Measurements from ENCODE around the gene ACSL3. TPM values are rescaled to one million over a fixed set of nuclear protein-coding genes. Genes with fewer than 3 reads are reported as not detected.
"Not testable (repeated sequence)": the region's sequence is repeated elsewhere in the genome, so short reads cannot be mapped to it uniquely, and the experiment has no call there.

Gene ACSL3
- total RNA-seq, 1 donor from 2014 or later: 95.8 TPM

- DNase-seq (ENCODE audit: extremely low spot score, unreplicated experiment): no peak
- no peaks in the 10 kb centered on the region for H3K36me3 Mint-ChIP-seq
- H3K9me3 Mint-ChIP-seq: no peaks in the 10 kb centered on the region
- H3K27me3 Mint-ChIP-seq: no peaks in the 10 kb centered on the region
- H3K4me3 Mint-ChIP-seq: no peak overlapping the region
- H3K4me1 Mint-ChIP-seq (ENCODE audit: unreplicated experiment): peaks cover 13% of the 10 kb centered on the region
- TF ChIP-seq CTCF (conservative IDR thresholded peaks at IDR 0.05): no peak
- no peak overlapping the region for H3K27ac Mint-ChIP-seq
Observed at GRCh38 chr2:222862909-222863544, 2.2 kb downstream of the ACSL3 start.

- Mint-ChIP-seq H3K27ac (no peak overlapping the region), H3K36me3 (no peaks in the 10 kb centered on the region), H3K4me3 (no peak overlapping the region), H3K4me1 (ENCODE audit: unreplicated experiment) (peaks cover 13% of the 10 kb centered on the region), H3K9me3 (no peaks in the 10 kb centered on the region), H3K27me3 (no peaks in the 10 kb centered on the region)
- no peak for DNase-seq (ENCODE audit: extremely low spot score, unreplicated experiment)
- no peak for TF ChIP-seq CTCF (conservative IDR thresholded peaks at IDR 0.05)
Observed at GRCh38 chr2:222864296-222864695, 3.5 kb downstream of the ACSL3 start.

DNA sequence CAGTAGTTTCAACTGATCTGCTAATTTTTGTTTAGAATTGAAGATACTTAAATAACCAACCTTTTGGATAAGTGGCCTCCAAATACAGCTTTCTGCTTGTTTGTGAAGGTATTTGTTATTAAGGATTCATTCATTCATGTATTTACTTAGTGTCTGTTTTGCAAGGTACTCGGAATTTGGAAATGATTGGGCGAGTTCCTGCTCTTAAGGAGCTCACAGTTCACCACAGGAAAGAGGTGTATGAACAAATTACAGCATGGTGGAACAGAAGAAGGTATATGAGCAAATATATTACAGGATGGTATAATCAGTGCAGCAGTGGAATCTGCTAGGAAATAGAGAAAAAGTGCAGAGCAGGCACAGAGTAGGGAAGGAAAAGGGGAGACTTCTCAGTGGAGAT lies 4.5 kb downstream of the ACSL3 start:
- H3K4me3 Mint-ChIP-seq: peak overlapping the region; percentile 2
- DNase-seq (ENCODE audit: extremely low spot score, unreplicated experiment): no peak
- H3K9me3 Mint-ChIP-seq: no peaks in the 10 kb centered on the region
- no peak overlapping the region for H3K27ac Mint-ChIP-seq
- H3K27me3 Mint-ChIP-seq: no peaks in the 10 kb centered on the region
- peaks cover 6% of the 10 kb centered on the region for H3K4me1 Mint-ChIP-seq (ENCODE audit: unreplicated experiment)
- no peak for TF ChIP-seq CTCF (conservative IDR thresholded peaks at IDR 0.05)
- no peaks in the 10 kb centered on the region for H3K36me3 Mint-ChIP-seq

DNA sequence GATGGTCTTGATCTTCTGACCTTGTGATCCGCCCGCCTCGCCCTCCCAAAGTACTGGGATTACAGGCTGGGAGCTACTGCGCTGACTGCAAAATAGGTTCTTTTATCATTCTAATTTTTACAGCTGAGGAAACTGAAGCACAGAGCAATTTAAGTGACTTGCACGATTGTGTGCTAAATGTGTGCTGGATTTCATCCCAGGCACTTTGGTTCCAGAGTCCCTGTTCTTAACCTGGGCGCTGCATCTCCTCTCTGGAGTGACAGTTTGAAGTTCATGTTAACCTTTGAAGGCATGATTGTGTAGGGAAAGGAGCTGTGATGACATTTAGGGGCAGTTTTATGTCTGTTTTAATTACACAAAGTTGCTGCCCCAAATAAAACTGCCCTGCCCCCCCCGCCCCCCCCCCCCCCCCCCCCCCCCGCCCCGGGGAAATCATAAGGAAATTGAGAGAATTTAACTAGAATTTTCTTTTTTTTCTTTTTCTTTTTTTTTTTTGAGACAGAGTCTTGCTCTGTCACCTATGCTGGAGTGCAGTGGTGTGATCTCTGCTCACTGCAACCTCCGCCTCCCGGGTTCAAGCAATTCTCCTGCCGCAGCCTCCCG lies 5.6 kb downstream of the ACSL3 start:
- Mint-ChIP-seq H3K4me3 (no peak overlapping the region), H3K4me1 (ENCODE audit: unreplicated experiment) (peaks cover 6% of the 10 kb centered on the region), H3K27ac (no peak overlapping the region), H3K9me3 (no peaks in the 10 kb centered on the region), H3K36me3 (no peaks in the 10 kb centered on the region), H3K27me3 (no peaks in the 10 kb centered on the region)
- DNase-seq (ENCODE audit: extremely low spot score, unreplicated experiment): no peak
- no peak for TF ChIP-seq CTCF (conservative IDR thresholded peaks at IDR 0.05)

DNA sequence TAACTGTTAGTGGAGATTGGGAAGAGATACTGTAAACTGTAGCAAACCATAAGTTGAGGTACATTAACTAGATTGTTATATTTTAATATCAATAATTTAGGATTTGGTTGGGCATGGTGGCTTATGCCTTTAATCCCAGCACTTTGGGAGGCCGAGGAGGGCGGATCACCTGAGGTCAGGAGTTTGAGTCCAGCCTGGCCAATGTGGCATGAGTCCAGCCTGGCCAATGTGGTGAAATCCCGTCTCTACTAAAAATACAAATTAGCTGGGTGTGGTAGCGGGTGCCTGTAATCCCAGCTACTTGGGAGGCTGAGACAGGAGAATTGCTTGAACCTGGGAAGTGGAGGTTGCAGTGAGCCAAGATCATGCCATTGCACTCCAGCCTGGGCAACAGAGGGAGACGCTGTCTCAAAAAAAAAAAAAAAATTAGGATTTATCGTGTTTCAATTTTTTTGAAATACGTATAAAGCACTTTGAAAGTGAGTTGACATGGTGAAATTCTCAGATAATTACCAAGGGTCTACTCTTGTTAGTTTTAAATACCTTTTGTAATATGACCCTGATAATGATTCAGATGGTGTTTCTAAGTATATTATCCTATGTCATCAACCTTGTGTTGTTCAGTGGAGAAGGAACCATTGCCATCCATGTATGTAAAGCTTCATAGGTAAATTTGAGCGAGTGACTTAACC lies 7.9 kb downstream of the ACSL3 start:
- H3K27ac Mint-ChIP-seq; H3K4me1 Mint-ChIP-seq (ENCODE audit: unreplicated experiment): not testable (repeated sequence)

GRCh38 chr2:222869252-222869560 lies 8.4 kb downstream of the ACSL3 start:
- no peak for TF ChIP-seq CTCF (conservative IDR thresholded peaks at IDR 0.05)
- DNase-seq (ENCODE audit: extremely low spot score, unreplicated experiment): no peak
- Mint-ChIP-seq H3K27ac (no peak overlapping the region), H3K4me1 (ENCODE audit: unreplicated experiment) (peaks cover 6% of the 10 kb centered on the region), H3K9me3 (no peaks in the 10 kb centered on the region), H3K36me3 (no peaks in the 10 kb centered on the region), H3K4me3 (no peak overlapping the region), H3K27me3 (no peaks in the 10 kb centered on the region)

More for the DNA sequence above, 7.9 kb downstream of the ACSL3 start:
- not testable (repeated sequence) for H3K27me3 Mint-ChIP-seq; DNase-seq (ENCODE audit: extremely low spot score, unreplicated experiment); H3K9me3 Mint-ChIP-seq; H3K4me3 Mint-ChIP-seq; H3K36me3 Mint-ChIP-seq
